IMR-90 (cell line): ENCODE data around the gene LONP2. TPM values are rescaled to one million over a fixed set of nuclear protein-coding genes. Genes with fewer than 3 reads are reported as not detected.

ENCODE experiments used
- ATAC-seq: fragments of 200-7000 bp; cut with Tn5 transposase; 2 replicates; pipeline ENCODE4 v1.9.1; 2020; ENCODE audit warnings: low read depth, mild to moderate bottlenecking, moderate library complexity
- BruUV-seq: library from RNA; stranded (reverse); fragments of 400-500 nt; replicated peaks from 2 replicates; lab custom pipeline; 2021; lab: Mats Ljungman, UMichigan
- CTCF ChIA-PET: fragments of 300-600 bp; formaldehyde crosslinking; extraction: SDS; loops from one replicate; lab custom pipeline; 2021; ENCODE audit warnings: antibody characterized with exemption; lab: Yijun Ruan, JAX
- POLR2A ChIA-PET: fragments of 300-600 bp; sonication (Branson Sonifier 250); formaldehyde crosslinking; loops from one replicate; lab custom pipeline; 2022; ENCODE audit warnings: antibody characterized with exemption; ENCODE audit not compliant: unreplicated experiment; lab: Charles Lee
- DNase-seq: peaks from one replicate; pipeline ENCODE4 v3.0.0; 2013
- H2AFZ ChIP-seq: replicated peaks from 2 replicates; pipeline ENCODE3; 2013; ENCODE audit warnings: low read length, mild to moderate bottlenecking; ENCODE audit not compliant: poor library complexity
- H2AK5ac ChIP-seq: 2 replicates; pipeline ENCODE4 v1.6.1; 2013; ENCODE audit warnings: low read depth, low read length, inconsistent platforms
- H2AK9ac ChIP-seq: replicated peaks from 2 replicates; pipeline ENCODE3; 2013; ENCODE audit warnings: mild to moderate bottlenecking, low read depth, low read length, moderate library complexity; ENCODE audit not compliant: poor library complexity
- H2BK120ac ChIP-seq: 2 replicates; pipeline ENCODE4 v1.6.1; 2013; ENCODE audit warnings: low read depth, low read length, inconsistent platforms
- H2BK15ac ChIP-seq: 3 replicates; pipeline ENCODE4 v1.6.1; 2013; ENCODE audit warnings: low read depth, low read length, inconsistent platforms
- H2BK20ac ChIP-seq: 2 replicates; pipeline ENCODE4 v1.6.1; 2013; ENCODE audit warnings: low read depth, mild to moderate bottlenecking, inconsistent platforms, low read length, moderate library complexity
- H2BK5ac ChIP-seq: 2 replicates; pipeline ENCODE4 v1.6.1; 2013; ENCODE audit warnings: mild to moderate bottlenecking, low read depth, low read length, inconsistent platforms; ENCODE audit not compliant: poor library complexity, severe bottlenecking
- H3K14ac ChIP-seq: replicated peaks from 2 replicates; pipeline ENCODE4 v1.6.1; 2013; ENCODE audit warnings: low read depth, low read length, inconsistent platforms
- H3K18ac ChIP-seq: 2 replicates; pipeline ENCODE4 v1.6.1; 2013; ENCODE audit warnings: low read depth, low read length, control low read depth
- H3K23ac ChIP-seq: 2 replicates; pipeline ENCODE4 v1.6.1; 2013; ENCODE audit warnings: low read depth, low read length, inconsistent platforms
- H3K27ac ChIP-seq: 2 replicates; pipeline ENCODE4 v1.5.1; 2013; ENCODE audit warnings: mild to moderate bottlenecking, control low read depth, low read length; ENCODE audit not compliant: insufficient read depth
- H3K27me3 ChIP-seq: 2 replicates; pipeline ENCODE4 v1.6.1; 2013; ENCODE audit warnings: low read length; ENCODE audit not compliant: control insufficient read depth, insufficient read depth
- H3K36me3 ChIP-seq: 2 replicates; pipeline ENCODE4 v1.6.1; 2013; ENCODE audit warnings: low read length, mixed read lengths; ENCODE audit not compliant: control insufficient read depth, insufficient read depth
- H3K4ac ChIP-seq: 2 replicates; pipeline ENCODE4 v1.6.1; 2013; ENCODE audit warnings: low read depth, low read length, inconsistent platforms
- H3K4me1 ChIP-seq: 2 replicates; pipeline ENCODE4 v1.6.1; 2013; ENCODE audit warnings: low read length, mixed read lengths; ENCODE audit not compliant: control insufficient read depth, insufficient read depth
- H3K4me2 ChIP-seq: 2 replicates; pipeline ENCODE4 v1.6.1; 2013; ENCODE audit warnings: low read depth, mild to moderate bottlenecking, control low read depth, low read length, moderate library complexity
- H3K4me3 ChIP-seq: 2 replicates; pipeline ENCODE4 v1.5.1; 2013; ENCODE audit warnings: low read depth, mild to moderate bottlenecking, control low read depth, low read length, moderate library complexity; ENCODE audit not compliant: insufficient read depth
- H3K56ac ChIP-seq: 2 replicates; pipeline ENCODE4 v1.6.1; 2013; ENCODE audit warnings: low read length, inconsistent platforms; ENCODE audit not compliant: insufficient read depth; ENCODE audit errors: extremely low read depth
- H3K79me1 ChIP-seq, 2 experiments: 2 replicates each; pipeline ENCODE4 v1.6.1; 2013; ENCODE audit warnings: low read length in 2 of 2, inconsistent platforms in 1 of 2, low read depth in 1 of 2
- H3K9ac ChIP-seq: 2 replicates; pipeline ENCODE4 v1.6.1; 2013; ENCODE audit warnings: low read depth, low read length, control low read depth
- H3K9me1 ChIP-seq: 2 replicates; pipeline ENCODE4 v1.6.1; 2013; ENCODE audit warnings: low read length, inconsistent platforms; ENCODE audit not compliant: insufficient read depth
- H3K9me3 ChIP-seq: 2 replicates; pipeline ENCODE4 v1.6.1; 2013; ENCODE audit warnings: low read length; ENCODE audit not compliant: control insufficient read depth, insufficient read depth
- H4K20me1 ChIP-seq: 2 replicates; pipeline ENCODE4 v1.6.1; 2013; ENCODE audit warnings: low read length, inconsistent platforms; ENCODE audit not compliant: insufficient read depth
- H4K5ac ChIP-seq: 2 replicates; pipeline ENCODE4 v1.6.1; 2013; ENCODE audit warnings: mild to moderate bottlenecking, low read depth, low read length, control low read depth
- H4K8ac ChIP-seq, 2 experiments: 2 replicates each; pipeline ENCODE4 v1.6.1; 2013; ENCODE audit warnings: low read depth in 2 of 2, low read length in 2 of 2, control low read depth in 1 of 2, inconsistent platforms in 1 of 2
- H4K91ac ChIP-seq: 2 replicates; pipeline ENCODE4 v1.6.1; 2013; ENCODE audit warnings: low read depth, low read length, inconsistent platforms; ENCODE audit not compliant: insufficient read depth
- BHLHE40 ChIP-seq: fragments of 150-350 bp; IDR thresholded peaks from 2 replicates; pipeline ENCODE4 v1.6.1; 2016; ENCODE audit warnings: mild to moderate bottlenecking, low read depth, low read length
- CEBPB ChIP-seq: IDR thresholded peaks from 2 replicates; pipeline ENCODE4 v1.6.1; 2012; ENCODE audit warnings: low read depth, low read length, improper control_type of control experiment
- CTCF ChIP-seq: conservative IDR thresholded peaks from 2 replicates; pipeline ENCODE4 v1.5.1; 2012; ENCODE audit warnings: mild to moderate bottlenecking, low read depth, low read length, improper control_type of control experiment
- ELK1 ChIP-seq: fragments of 150-350 bp; IDR thresholded peaks from 2 replicates; pipeline ENCODE4 v1.6.1; 2016; ENCODE audit warnings: low read depth, mild to moderate bottlenecking, low read length, moderate library complexity, borderline replicate concordance
- POLR2A ChIP-seq: IDR thresholded peaks from 2 replicates; pipeline ENCODE4 v1.6.1; 2012; ENCODE audit warnings: mild to moderate bottlenecking, low read depth, low read length
- RFX5 ChIP-seq: IDR thresholded peaks from 2 replicates; pipeline ENCODE4 v1.8.0; 2012; ENCODE audit warnings: low read depth, mild to moderate bottlenecking, low read length, moderate library complexity
- SMC3 ChIP-seq: fragments of 150-350 bp; IDR thresholded peaks from 2 replicates; pipeline ENCODE4 v1.6.1; 2016; ENCODE audit warnings: low read depth, mild to moderate bottlenecking, antibody characterized with exemption, low read length, moderate library complexity
- whole genome bisulfite sequencing, 2 experiments: methylation state at CpG; one replicate each; pipeline versions ENCODE4 v1.1.5 to v1.1.7; 2013; ENCODE audit warnings: missing lambda C conversion rate in 2 of 2; ENCODE audit not compliant: insufficient read length in 1 of 2; ENCODE audit errors: extremely low coverage in 2 of 2; 5-methylcytosine and 5-hydroxymethylcytosine counted together
- dilution Hi-C: fragments of 300-500 bp; cut with HindIII; formaldehyde crosslinking; loops from one replicate; pipeline ENCODE4 v1.14.3; 2018; ENCODE audit warnings: low sequenced_read_pairs; ENCODE audit not compliant: unreplicated experiment
- in situ Hi-C: fragments of 300-500 bp; cut with MboI; formaldehyde crosslinking; loops from 3 replicates; pipeline ENCODE4 v1.14.3; 2019; ENCODE audit warnings: low sequenced_read_pairs, inconsistent platforms, mixed read lengths
- intact Hi-C: fragments of 100-400 bp; cut with micrococcal nuclease; formaldehyde crosslinking; loops from 2 replicates; pipeline ENCODE4 v1.10.0; 2022
- polyA plus RNA-seq, 3 experiments: library from polyadenylated mRNA; depleted of rRNA; stranded (reverse); fragments of >200 nt; gene quantifications; 2 replicates each; pipeline ENCODE4 v1.2.3, GENCODE V29; 2012; ENCODE audit warnings: low replicate concordance in 1 of 3
- total RNA-seq: library from RNA; depleted of rRNA; stranded (reverse); fragments of >200 nt; gene quantifications from 2 replicates; pipeline ENCODE4 v1.2.3, GENCODE V29; 2012

LONP2 gene
- total and polyA plus RNA-seq, 2 of the 4 experiments (the other 2 are of a cell fraction), result 31.5 to 90.9 TPM

- Histone ChIP-seq H2AFZ (no peak overlapping the region), H4K20me1 (no peaks in the 10 kb centered on the region), H3K79me1 (peaks cover 24 to 39% of the 10 kb centered on the region in 2 experiments), H3K56ac (no peak overlapping the region), H3K27ac (no peak overlapping the region), H4K91ac (no peak overlapping the region), H2BK20ac (no peak overlapping the region), H4K5ac (no peak overlapping the region), H3K9ac (no peak overlapping the region), H2AK9ac (no peak overlapping the region), H3K14ac (no peak overlapping the region), H3K9me3 (no peaks in the 10 kb centered on the region), H2BK5ac (no peak overlapping the region), H3K23ac (no peak overlapping the region), H3K27me3 (no peaks in the 10 kb centered on the region), H3K36me3 (peaks cover 33% of the 10 kb centered on the region), H3K4me1 (no peaks in the 10 kb centered on the region), H2AK5ac (no peak overlapping the region), H2BK15ac (no peak overlapping the region), H2BK120ac (no peak overlapping the region), H3K4me2 (no peak overlapping the region), H4K8ac (no peak overlapping the region), H3K9me1 (peaks cover 5% of the 10 kb centered on the region; the same call in 1 of the 2 replicates), H3K4me3 (no peak overlapping the region), H3K4ac (no peak overlapping the region), H3K18ac (no peak overlapping the region)
- TF ChIP-seq SMC3, result no peak
- no peak for TF ChIP-seq CEBPB
- TF ChIP-seq RFX5, result no peak
- no peak for TF ChIP-seq ELK1
- TF ChIP-seq BHLHE40, result no peak
- no peak for TF ChIP-seq POLR2A
- no peak for TF ChIP-seq CTCF
- no peak for DNase-seq
- in situ Hi-C loops, result no loop called here
- intact Hi-C loops, result no loop called here
- no peak for ATAC-seq
- ChIA-PET CTCF (no interaction called here), POLR2A (no interaction called here)
- BruUV-seq, result no TSS peak
- dilution Hi-C loops, result no loop called here
- 95% methylated on average over 4 of the region's 20 CpGs; no CpG with 5 or more reads in 1 of the 2 experiments for WGBS, 2 experiments
Measured at GRCh38 chr16:48347191-48347865, 103.2 kb downstream of the LONP2 start.
